Thymus (tissue), 14 donors: ENCODE results near the gene OPRM1. TPM values are rescaled to one million over a fixed set of nuclear protein-coding genes. Genes with fewer than 3 reads are reported as not detected.
A peak's percentile ranks its signal among the peaks of the same experiment; 100 is the strongest.

Experiments used
- DNase-seq, 9 donors: peaks; one replicate each; pipeline ENCODE4 v3.0.0-alpha.2; 2013; ENCODE audit warnings: low spot score in 9 of 9, low read depth in 6 of 9, missing footprints in 1 of 9
- H3K27ac ChIP-seq, 2 donors: one replicate each; pipeline ENCODE4 v1.5.1; 2013; ENCODE audit warnings: control low read depth in 1 of 2, low read depth in 1 of 2, low read length in 1 of 2, mild to moderate bottlenecking in 1 of 2, moderate library complexity in 1 of 2
- H3K27me3 ChIP-seq, 2 donors: one replicate each; pipeline ENCODE4 v1.5.1; 2013; ENCODE audit warnings: low read length in 1 of 2; ENCODE audit not compliant: control insufficient read depth in 2 of 2, insufficient read depth in 1 of 2
- H3K36me3 ChIP-seq, 2 donors: one replicate each; pipeline ENCODE4 v1.5.1; 2013; ENCODE audit warnings: low read length in 1 of 2, mild to moderate bottlenecking in 1 of 2, moderate library complexity in 1 of 2; ENCODE audit not compliant: control insufficient read depth in 2 of 2, insufficient read depth in 2 of 2
- H3K4me1 ChIP-seq, 2 donors: one replicate each; pipeline ENCODE4 v1.5.1; 2013; ENCODE audit warnings: low read length in 2 of 2; ENCODE audit not compliant: control insufficient read depth in 2 of 2, insufficient read depth in 2 of 2
- H3K4me3 ChIP-seq, 2 donors: one replicate each; pipeline ENCODE4 v1.5.1; 2013; ENCODE audit warnings: low read length in 2 of 2, control low read depth in 1 of 2, mild to moderate bottlenecking in 1 of 2
- H3K9me3 ChIP-seq, 2 donors: one replicate each; pipeline ENCODE4 v1.5.1; 2013; ENCODE audit warnings: low read length in 1 of 2, mild to moderate bottlenecking in 1 of 2; ENCODE audit not compliant: control insufficient read depth in 2 of 2, insufficient read depth in 1 of 2
- WGBS: extraction: QIAGEN DNeasy Blood & Tissue Kit; methylation state at CpG from one replicate; pipeline ENCODE4 v1.1.7; 2013; 5-methylcytosine and 5-hydroxymethylcytosine counted together
- long read RNA-seq, 10 donors: transcript quantifications; one replicate each; lab custom pipeline, GENCODE V29; 2026
- polyA plus RNA-seq: library from polyadenylated mRNA; stranded (reverse); fragments of 200-250 nt; gene quantifications from one replicate; pipeline ENCODE4 v1.2.3, GENCODE V29; 2013
- total RNA-seq: library from RNA; stranded (reverse); fragments of 120-200 nt; gene quantifications from one replicate; pipeline ENCODE4 v1.2.4, GENCODE V29; 2013
- donor health status: healthy.

Gene OPRM1
- total RNA-seq (not detected), polyA plus RNA-seq (0.02 TPM)
- long read RNA-seq, donor 1, result 0 reads
- long read RNA-seq, donor 2, result 0 reads
- long read RNA-seq, donor 3, result 0 reads
- long read RNA-seq, donor 4, result 0 reads
- long read RNA-seq, donor 5, result 0 reads
- long read RNA-seq, donor 6, result 0 reads
- long read RNA-seq, donor 7, result 0 reads
- long read RNA-seq, donor 8, result 0 reads
- long read RNA-seq, donor 9, result 0 reads
- long read RNA-seq, donor 10, result 0 reads

GRCh38 chr6:154039231-154039842 lies at the start of gene OPRM1:
OPRM1 (plus strand) TSS chr6:154039240; CDS start chr6:154039545, 305 bp downstream.
- H3K4me3 ChIP-seq, result no peak within 1 kb of the TSS
- H3K27me3 ChIP-seq, result peaks cover 2 to 15% of the 10 kb centered on the region in 2 donors
- peak; percentile 3 to 61 (median 22) for DNase-seq
- no peaks in the 10 kb centered on the region for H3K4me1 ChIP-seq
- H3K9me3 ChIP-seq, result peaks cover 0 to 5% of the 10 kb centered on the region in 2 donors
- H3K27ac ChIP-seq, result no peak within 1 kb of the TSS
- WGBS, result 8% methylated on average over 38 of the region's 38 CpGs
- H3K36me3 ChIP-seq, result no peaks in the 10 kb centered on the region

- 98% methylated on average over 1 of the region's 1 CpG for WGBS
Observed at GRCh38 chr6:153989989-153990388, 49.1 kb upstream of the OPRM1 start.

GRCh38 chr6:153994004-153994403 lies 45.0 kb upstream of the OPRM1 start:
- no peaks in the 10 kb centered on the region for H3K9me3 ChIP-seq
- no peak overlapping the region for H3K27ac ChIP-seq
- no peaks in the 10 kb centered on the region for H3K4me1 ChIP-seq
- no peaks in the 10 kb centered on the region for H3K27me3 ChIP-seq
- H3K36me3 ChIP-seq, result no peaks in the 10 kb centered on the region
- H3K4me3 ChIP-seq, result no peak overlapping the region
- no peak for DNase-seq
- 95% methylated on average over 3 of the region's 3 CpGs for WGBS

More at GRCh38 chr6:153989989-153990388, 49.1 kb upstream of the OPRM1 start:
- H3K9me3 ChIP-seq, result no peaks in the 10 kb centered on the region
- no peaks in the 10 kb centered on the region for H3K36me3 ChIP-seq
- H3K27me3 ChIP-seq, result no peaks in the 10 kb centered on the region
- no peak overlapping the region for H3K4me3 ChIP-seq
- no peak for DNase-seq
- H3K4me1 ChIP-seq, result no peaks in the 10 kb centered on the region
- H3K27ac ChIP-seq, result no peak overlapping the region

- 85% methylated on average over 2 of the region's 2 CpGs for WGBS
- no peak overlapping the region for H3K4me3 ChIP-seq
- no peaks in the 10 kb centered on the region for H3K27me3 ChIP-seq
- no peaks in the 10 kb centered on the region for H3K9me3 ChIP-seq
- no peaks in the 10 kb centered on the region for H3K4me1 ChIP-seq
- H3K27ac ChIP-seq, result no peak overlapping the region
- H3K36me3 ChIP-seq, result no peaks in the 10 kb centered on the region
- DNase-seq, result no peak
Observed at GRCh38 chr6:153994811-153995210, 44.2 kb upstream of the OPRM1 start.

GRCh38 chr6:153997221-153997620 lies 41.8 kb upstream of the OPRM1 start:
- 66% methylated on average over 3 of the region's 3 CpGs for WGBS
- Histone ChIP-seq H3K4me1 (no peaks in the 10 kb centered on the region), H3K36me3 (no peaks in the 10 kb centered on the region), H3K27ac (no peak overlapping the region), H3K27me3 (no peaks in the 10 kb centered on the region), H3K9me3 (peaks cover 0 to under 1% of the 10 kb centered on the region in 2 donors), H3K4me3 (no peak overlapping the region)
- no peak for DNase-seq

GRCh38 chr6:154001494-154002285 lies 37.4 kb upstream of the OPRM1 start:
- WGBS, result 94% methylated on average over 10 of the region's 10 CpGs
- no peak for DNase-seq
- H3K4me1 ChIP-seq, result no peaks in the 10 kb centered on the region
- H3K27ac ChIP-seq, result no peak overlapping the region
- H3K27me3 ChIP-seq, result no peaks in the 10 kb centered on the region
- no peak overlapping the region for H3K4me3 ChIP-seq
- peaks cover 0 to 4% of the 10 kb centered on the region in 2 donors for H3K9me3 ChIP-seq
- H3K36me3 ChIP-seq, result no peaks in the 10 kb centered on the region

GRCh38 chr6:154002894-154003293 lies 36.1 kb upstream of the OPRM1 start:
- Histone ChIP-seq H3K36me3 (no peaks in the 10 kb centered on the region), H3K9me3 (peaks cover 0 to 4% of the 10 kb centered on the region in 2 donors), H3K27ac (no peak overlapping the region), H3K4me1 (no peaks in the 10 kb centered on the region), H3K27me3 (no peaks in the 10 kb centered on the region), H3K4me3 (no peak overlapping the region)
- WGBS, result 97% methylated on average over 5 of the region's 5 CpGs
- no peak for DNase-seq

GRCh38 chr6:154010371-154010770 lies 28.7 kb upstream of the OPRM1 start:
- Histone ChIP-seq H3K9me3 (no peaks in the 10 kb centered on the region), H3K4me1 (no peaks in the 10 kb centered on the region), H3K27ac (no peak overlapping the region), H3K36me3 (no peaks in the 10 kb centered on the region), H3K27me3 (no peaks in the 10 kb centered on the region), H3K4me3 (no peak overlapping the region)
- DNase-seq, result no peak
- 75% methylated on average over 1 of the region's 1 CpG for WGBS

- no peaks in the 10 kb centered on the region for H3K4me1 ChIP-seq
- 74% methylated on average over 2 of the region's 2 CpGs for WGBS
Observed at GRCh38 chr6:154012852-154013251, 26.2 kb upstream of the OPRM1 start.

More at GRCh38 chr6:154012852-154013251, 26.2 kb upstream of the OPRM1 start:
- H3K4me3 ChIP-seq, result no peak overlapping the region
- no peaks in the 10 kb centered on the region for H3K27me3 ChIP-seq
- no peaks in the 10 kb centered on the region for H3K9me3 ChIP-seq
- no peak overlapping the region for H3K27ac ChIP-seq
- no peaks in the 10 kb centered on the region for H3K36me3 ChIP-seq
- DNase-seq, result no peak
